Frontal cortex (tissue), 4 donors: Measurements from ENCODE around the gene DEFB118. TPM values are rescaled to one million over a fixed set of nuclear protein-coding genes. Genes with fewer than 3 reads are reported as not detected.
"Not testable (repeated sequence)": the region's sequence is repeated elsewhere in the genome, so short reads cannot be mapped to it uniquely, and the experiment has no call there.

Source experiments
- DNase-seq, 2 donors: peaks; one replicate each; pipeline ENCODE4 v3.0.0; 2012; ENCODE audit warnings: low spot score in 2 of 2
- FAIRE-seq: peaks from 2 replicates; lab custom pipeline; 2012; peaks lifted over from hg19 to GRCh38; lab: Jason Lieb, UNC
- small RNA-seq: library from RNA; depleted of rRNA; stranded (forward); fragments of <200 nt; gene quantifications from one replicate; pipeline ENCODE3, GENCODE V24; 2014
- total RNA-seq: library from RNA; depleted of rRNA; stranded (reverse); fragments of >200 nt; gene quantifications from one replicate; pipeline ENCODE4 v1.2.3, GENCODE V29; 2014
- donor health status: control.
- donor health status: control.
- donor health status: control.

Gene DEFB118
- not detected for total RNA-seq

GRCh38 chr20:31368301-31368700 lies at the start of gene DEFB118:
DEFB118 (plus strand) TSS chr20:31368601; CDS start chr20:31368651, 50 bp downstream.
- DNase-seq (no peak), FAIRE-seq (no peak)

- FAIRE-seq (no peak), DNase-seq (no peak)
Measured at GRCh38 chr20:31322504-31322903, 45.9 kb upstream of the DEFB118 start.

DNA sequence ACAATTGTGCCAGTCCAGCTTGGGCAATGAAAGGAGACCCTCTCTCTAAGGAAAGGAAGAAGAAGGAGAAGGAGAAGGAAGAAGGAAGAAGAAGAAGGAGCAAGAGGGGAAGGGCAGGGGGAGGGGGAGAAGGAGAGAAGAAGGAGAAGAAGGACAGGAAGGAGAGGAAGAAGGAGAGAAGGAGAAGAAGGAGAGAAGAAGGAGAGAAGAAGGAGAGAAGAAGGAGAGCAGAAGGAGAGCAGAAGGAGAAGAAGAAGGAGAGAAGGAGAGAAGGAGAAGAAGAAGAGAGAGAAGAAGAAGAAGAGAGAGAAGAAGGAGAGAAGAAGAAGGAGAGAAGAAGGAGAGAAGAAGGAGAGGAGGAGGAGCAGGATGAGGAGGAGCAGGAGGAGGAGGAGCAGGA lies 37.5 kb upstream of the DEFB118 start:
- DNase-seq: no peak
- no peak for FAIRE-seq

- FAIRE-seq: no peak
Measured at GRCh38 chr20:31341470-31341869, 26.9 kb upstream of the DEFB118 start.

GRCh38 chr20:31355981-31356380 lies 12.4 kb upstream of the DEFB118 start:
- FAIRE-seq: no peak
- DNase-seq: no peak

More at GRCh38 chr20:31341470-31341869, 26.9 kb upstream of the DEFB118 start:
- no peak for DNase-seq

- no peak for FAIRE-seq
Measured at GRCh38 chr20:31363295-31363694, 5.1 kb upstream of the DEFB118 start.

DNA sequence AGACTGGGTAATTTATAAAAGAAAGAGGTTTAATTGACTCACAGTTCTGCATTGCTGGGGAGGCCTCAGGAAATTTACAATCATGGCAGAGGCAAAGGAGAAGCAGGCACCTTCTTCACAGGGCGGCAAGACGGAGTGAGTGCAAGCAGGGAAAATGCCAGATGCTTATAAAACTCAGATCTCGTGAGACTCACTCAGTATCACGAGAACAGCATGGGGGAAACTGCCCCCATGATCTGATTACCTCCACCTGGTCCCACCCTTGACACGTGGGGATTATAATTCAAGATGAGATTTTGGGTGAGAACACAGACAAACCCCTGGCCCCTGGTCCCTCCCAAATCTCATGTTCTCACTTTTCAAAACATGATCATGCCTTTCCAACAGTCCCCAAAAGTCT lies 4.1 kb upstream of the DEFB118 start:
- not testable (repeated sequence) for FAIRE-seq

More at GRCh38 chr20:31363295-31363694, 5.1 kb upstream of the DEFB118 start:
- DNase-seq: no peak

GRCh38 chr20:31374346-31374745 lies 5.9 kb downstream of the DEFB118 start:
- DNase-seq (no peak), FAIRE-seq (no peak)

More for the DNA sequence above, 4.1 kb upstream of the DEFB118 start:
- not testable (repeated sequence) for DNase-seq

- no peak for FAIRE-seq
- no peak for DNase-seq
Measured at GRCh38 chr20:31390490-31390889, 22.1 kb downstream of the DEFB118 start, which contains the start of gene DEFB119. DEFB119 (minus strand) TSS chr20:31390590; CDS start chr20:31390483, 107 bp downstream.

DNA sequence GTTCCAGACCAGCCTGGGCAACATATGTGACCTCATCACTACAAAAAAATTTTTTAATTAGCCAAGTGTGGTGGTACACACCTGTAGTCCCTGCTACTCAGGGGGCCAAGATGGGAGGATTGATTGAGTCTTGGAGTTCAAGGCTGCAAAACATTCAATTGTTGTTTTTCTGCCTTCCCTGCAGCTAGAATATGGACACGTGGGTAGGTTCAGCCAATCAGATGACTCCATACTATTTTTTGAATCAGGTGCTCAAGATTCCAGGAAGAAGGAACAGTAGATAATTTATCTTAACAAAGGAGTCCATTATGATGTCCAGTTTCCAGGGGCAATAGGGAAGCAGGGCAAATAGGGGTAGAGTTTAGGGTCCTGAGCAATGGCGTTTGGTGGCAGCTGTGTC lies 24.4 kb downstream of the DEFB118 start:
- no peak for DNase-seq
- no peak for FAIRE-seq

GRCh38 chr20:31394900-31395299 lies 26.5 kb downstream of the DEFB118 start:
- no peak for DNase-seq
- FAIRE-seq: no peak

DNA sequence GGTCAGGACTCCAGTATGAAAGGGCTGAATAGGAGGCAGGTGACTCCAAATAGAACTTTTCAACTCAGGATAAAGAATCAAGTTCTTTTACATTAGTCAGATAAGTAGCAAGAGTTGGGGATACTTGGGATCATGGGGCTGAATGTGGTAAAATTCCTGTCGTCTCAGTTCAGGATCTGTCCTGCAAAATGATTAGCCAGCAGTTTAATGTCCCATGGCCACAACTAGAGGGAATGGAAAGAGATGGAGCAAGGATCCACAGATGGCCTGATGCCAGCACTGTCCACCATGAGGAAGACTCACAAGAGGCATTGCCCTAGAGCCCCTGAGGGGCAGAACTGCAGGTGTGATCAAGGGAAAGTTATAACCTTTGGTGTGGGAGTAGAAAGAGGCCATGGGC lies 35.5 kb downstream of the DEFB118 start:
- FAIRE-seq: no peak

DNA sequence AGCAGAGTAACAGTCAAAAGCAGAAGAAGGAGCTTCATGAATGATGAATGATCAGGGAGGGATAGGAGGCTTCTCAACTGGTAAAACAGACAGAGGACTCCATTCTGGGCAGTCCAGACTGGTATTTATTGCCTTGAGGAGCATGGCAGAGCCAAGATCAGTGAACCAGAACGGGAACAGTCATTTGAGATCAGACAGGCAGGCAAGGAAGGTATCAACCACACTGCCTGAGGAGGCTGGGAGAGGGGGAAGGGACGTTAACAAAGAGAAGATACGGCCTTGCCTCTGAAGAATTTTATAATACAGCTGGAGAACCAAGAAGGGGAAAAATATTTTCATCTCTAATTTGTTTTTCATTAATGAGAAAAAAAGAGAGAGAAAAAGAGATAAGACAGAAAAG lies 37.7 kb downstream of the DEFB118 start, which contains the start of gene DEFB121:
Gene DEFB121 (minus strand): TSS at position 101 of the 400 bp plus-strand sequence. CDS start 63 bp downstream, at position 38.
- FAIRE-seq: no peak
- no peak for DNase-seq

More for the DNA sequence above, 35.5 kb downstream of the DEFB118 start:
- no peak for DNase-seq

- FAIRE-seq: no peak
- DNase-seq: no peak
Measured at GRCh38 chr20:31410011-31410410, 41.6 kb downstream of the DEFB118 start.

GRCh38 chr20:31414381-31414780 lies 46.0 kb downstream of the DEFB118 start:
- DNase-seq (no peak), FAIRE-seq (no peak)

DNA sequence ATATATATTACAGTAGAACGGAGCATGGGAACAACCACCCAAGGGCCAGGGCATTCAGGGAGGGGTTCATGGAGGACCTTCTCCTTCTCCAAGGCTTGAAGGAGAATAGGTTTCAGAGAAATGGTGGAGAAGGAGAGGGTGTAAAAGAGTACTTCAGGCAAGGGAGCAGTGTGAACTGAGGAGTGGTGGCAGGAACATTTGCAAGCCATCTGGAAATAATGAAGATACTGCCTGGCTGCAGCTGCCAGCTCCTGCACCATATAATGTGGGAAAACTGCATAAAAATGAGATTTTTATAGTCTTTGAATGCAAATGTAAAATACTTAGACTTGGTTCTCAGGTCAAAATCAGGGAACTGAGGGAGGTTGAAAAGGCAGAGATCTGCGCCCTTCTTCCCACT lies 47.3 kb downstream of the DEFB118 start:
- no peak for DNase-seq
- FAIRE-seq: no peak

GRCh38 chr20:31418307-31418706 lies 49.9 kb downstream of the DEFB118 start:
- DNase-seq: no peak
- FAIRE-seq: no peak

Small RNA genes lying within 50 kb of the gene (small RNA-seq; reads per million reads assigned to genes)
- not detected for gene DEFB117
- not detected for gene RF00561
- gene RNA5SP480: not detected

Other genes with a start within 250 kb of the DEFB118 start
- gene DEFB115, start 110.9 kb upstream of the DEFB118 start, total RNA-seq: not detected
- not detected for gene DEFB116, start 60.0 kb upstream of the DEFB118 start, total RNA-seq
- not detected for gene DEFB119, start 22.0 kb downstream of the DEFB118 start, total RNA-seq
- gene DEFB121, start 37.6 kb downstream of the DEFB118 start, total RNA-seq: not detected
- not detected for gene DEFB123, start 72.0 kb downstream of the DEFB118 start, total RNA-seq
- not detected for gene DEFB124, start 106.5 kb downstream of the DEFB118 start, total RNA-seq
- not detected for gene REM1, start 106.7 kb downstream of the DEFB118 start, total RNA-seq
- gene HM13, start 145.8 kb downstream of the DEFB118 start, total RNA-seq: 26.1 TPM
- gene ID1, start 236.7 kb downstream of the DEFB118 start, total RNA-seq: 46.1 TPM